Right renal cortex interstitium (tissue), 3 donors: ENCODE measurements around the gene OCEL1. TPM values are rescaled to one million over a fixed set of nuclear protein-coding genes. Genes with fewer than 3 reads are reported as not detected.
"Not testable (repeated sequence)": the region's sequence is repeated elsewhere in the genome, so short reads cannot be mapped to it uniquely, and the experiment has no call there.

Experiments used
- DNase-seq, 3 donors: peaks; one replicate each; pipeline ENCODE4 v3.0.0-alpha.2; 2013; ENCODE audit warnings: low read depth in 3 of 3, low spot score in 2 of 3
- polyA plus RNA-seq, 3 donors: library from polyadenylated mRNA; unstranded; fragments of 120-200 nt; gene quantifications; one replicate each; pipeline ENCODE4 v1.2.1, GENCODE V29; 2013; ENCODE audit not compliant: insufficient read length in 3 of 3

Gene OCEL1
- polyA plus RNA-seq, 3 donors: 15.7 to 20.1 (median 17.9) TPM

- no peak for DNase-seq
Measured at GRCh38 chr19:17260842-17261325, 34.9 kb downstream of the OCEL1 start.

GRCh38 chr19:17262557-17262956, 36.5 kb downstream of the OCEL1 start:
- no peak for DNase-seq

DNA sequence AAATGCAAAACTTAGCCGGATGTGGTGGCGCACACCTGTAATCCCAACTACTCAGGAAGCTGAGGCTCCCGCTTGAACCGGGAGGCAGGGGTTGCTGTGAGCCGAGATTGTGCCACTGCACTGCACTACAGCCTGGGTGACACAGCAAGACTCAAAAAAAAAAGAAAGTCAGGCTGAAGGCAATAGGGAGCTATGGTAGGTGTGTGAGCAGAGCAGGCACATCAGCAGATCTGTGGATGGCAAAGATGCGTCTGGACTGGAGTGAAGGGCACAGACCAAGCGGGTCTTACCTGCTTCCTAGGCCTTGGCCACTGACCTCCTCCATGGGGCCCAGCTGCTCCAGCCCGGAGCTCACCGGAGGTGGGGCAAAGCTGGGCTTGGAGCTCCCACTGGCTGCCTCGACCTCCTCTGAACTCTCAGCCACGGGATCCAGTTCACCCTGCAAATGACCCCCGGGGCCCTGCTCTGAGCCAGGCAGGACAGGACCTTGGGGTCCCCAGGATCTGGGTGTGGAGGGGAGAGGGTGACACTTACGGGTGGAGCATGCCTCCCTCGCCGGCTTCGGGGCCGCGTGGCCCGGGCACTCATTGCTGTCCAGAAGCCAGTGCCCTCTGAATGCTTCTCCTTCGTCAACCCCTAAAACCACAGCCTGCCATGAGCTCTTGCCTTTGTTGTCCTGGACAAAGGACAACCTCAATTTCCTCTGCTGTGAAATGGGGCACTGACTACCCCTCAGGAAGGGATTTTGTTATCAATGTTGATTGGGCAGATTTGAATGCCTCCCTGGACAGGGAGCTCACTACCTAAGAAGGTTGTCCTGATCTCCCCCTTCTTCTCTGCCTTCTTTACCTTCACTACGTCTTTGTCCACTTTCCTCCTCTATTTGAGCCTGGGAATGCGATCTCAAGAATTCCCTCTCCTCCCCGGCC, 38.0 kb downstream of the OCEL1 start:
- DNase-seq: no peak

- no peak for DNase-seq
Measured at GRCh38 chr19:17264641-17264979, 38.6 kb downstream of the OCEL1 start, which contains the start of gene USHBP1. TSS of gene USHBP1 (minus strand) at chr19:17264745. CDS start at chr19:17264299, 446 bp downstream.

- DNase-seq: no peak
Measured at GRCh38 chr19:17266026-17266425, 40.0 kb downstream of the OCEL1 start.

GRCh38 chr19:17266589-17266974, 40.6 kb downstream of the OCEL1 start:
- no peak for DNase-seq

GRCh38 chr19:17266975-17267788, 41.2 kb downstream of the OCEL1 start, which contains the start of gene BABAM1:
TSS of gene BABAM1 (plus strand) at chr19:17267443. CDS start at chr19:17268807, 1,364 bp downstream.
- peak; percentile 96 to 97 (median 96) for DNase-seq

GRCh38 chr19:17268754-17269153, 42.7 kb downstream of the OCEL1 start:
- no peak for DNase-seq

DNA sequence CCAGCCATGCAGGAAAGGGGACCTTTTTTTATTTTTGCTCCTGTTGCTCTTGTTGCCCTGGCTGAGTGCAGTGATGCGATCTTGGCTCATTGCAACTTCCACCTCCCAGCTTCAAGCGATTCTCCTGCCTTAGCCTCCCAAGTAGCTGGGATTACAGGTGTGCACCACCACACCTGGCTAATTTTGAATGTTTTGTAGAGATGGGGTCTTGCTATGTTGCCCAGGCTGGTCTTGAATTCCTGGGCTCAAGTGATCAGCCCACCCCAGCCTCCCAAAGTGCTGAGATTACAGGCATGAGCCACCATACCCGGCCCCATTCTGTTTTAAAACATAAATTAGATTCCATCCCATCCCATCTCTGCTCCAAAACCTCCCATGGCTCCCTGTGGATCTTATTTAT, 48.9 kb downstream of the OCEL1 start:
- DNase-seq: not testable (repeated sequence)

DNA sequence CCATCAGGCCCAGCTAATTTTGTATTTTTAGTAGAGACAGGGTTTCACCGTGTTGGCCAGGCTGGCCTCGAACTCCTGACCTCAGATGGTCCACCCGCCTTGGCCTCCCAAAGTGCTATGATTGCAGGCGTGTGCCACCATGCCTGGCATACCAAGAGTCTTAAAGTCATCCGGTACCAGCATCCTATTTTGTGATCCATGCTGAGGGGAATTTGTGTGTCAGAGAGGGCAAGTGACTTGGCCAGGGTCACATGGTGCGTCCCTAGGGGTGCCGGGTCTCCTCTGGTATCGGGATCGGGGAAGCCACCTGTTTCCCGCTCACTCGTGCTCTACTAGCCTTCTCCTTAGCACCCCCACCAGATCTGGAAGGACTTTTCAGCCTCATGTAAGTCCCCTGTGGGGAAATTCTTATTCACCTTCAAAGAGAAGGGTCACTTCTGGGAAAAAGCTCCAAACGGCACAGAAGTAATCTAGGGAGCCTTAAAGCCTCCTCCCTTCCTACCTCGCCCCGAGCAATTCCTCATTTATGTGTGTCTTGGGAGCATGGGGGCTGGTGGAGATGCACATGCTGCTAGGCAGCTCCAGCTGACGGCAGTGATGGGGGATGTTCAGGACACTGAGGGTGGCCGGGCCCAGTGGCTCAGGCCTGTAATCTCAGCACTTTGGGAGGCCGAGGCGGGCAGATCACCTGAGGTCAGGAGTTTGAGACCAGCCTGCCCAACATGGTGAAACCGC, 49.6 kb downstream of the OCEL1 start:
- no peak for DNase-seq

Other genes starting within 250 kb of the OCEL1 start
- gene CPAMD8, start 199.4 kb upstream of the OCEL1 start, polyA plus RNA-seq: 10 to 100 TPM; 28.4 to 34.2 (median 28.7) TPM
- 10 to 100 TPM; 11.9 to 13.9 (median 12.5) TPM for gene HAUS8, start 150.8 kb upstream of the OCEL1 start, polyA plus RNA-seq
- 10 to 100 TPM; 39.6 to 43.4 (median 42.2) TPM for gene MYO9B, start 150.4 kb upstream of the OCEL1 start, polyA plus RNA-seq
- gene USE1, start 10.9 kb upstream of the OCEL1 start, polyA plus RNA-seq: 10 to 100 TPM; 21.6 to 24.2 (median 22.2) TPM
- gene NR2F6, start 19.7 kb downstream of the OCEL1 start, polyA plus RNA-seq: 10 to 100 TPM; 29.4 to 41.9 (median 34.2) TPM
- 1 to 10 TPM; 4.6 to 6.1 (median 5.4) TPM for gene USHBP1, start 38.5 kb downstream of the OCEL1 start, polyA plus RNA-seq
- 100 to 1,000 TPM in 1 of 3 donors, 10 to 100 TPM in 2; 94.8 to 113 (median 97.1) TPM for gene BABAM1, start 41.2 kb downstream of the OCEL1 start, polyA plus RNA-seq
- under 1 TPM; 0.44 to 0.83 (median 0.65) TPM for gene ANKLE1, start 55.7 kb downstream of the OCEL1 start, polyA plus RNA-seq
- 1 to 10 TPM; 6.6 to 8.5 (median 7.0) TPM for gene ABHD8, start 77.2 kb downstream of the OCEL1 start, polyA plus RNA-seq
- gene MRPL34, start 79.6 kb downstream of the OCEL1 start, polyA plus RNA-seq: 10 to 100 TPM; 44.9 to 55.7 (median 51.8) TPM
- 10 to 100 TPM; 29.3 to 37.7 (median 32.5) TPM for gene DDA1, start 83.3 kb downstream of the OCEL1 start, polyA plus RNA-seq
- 1 to 10 TPM; 7.2 to 9.7 (median 7.8) TPM for gene ANO8, start 108.6 kb downstream of the OCEL1 start, polyA plus RNA-seq
- gene GTPBP3, start 111.3 kb downstream of the OCEL1 start, polyA plus RNA-seq: 10 to 100 TPM; 13.9 to 17.3 (median 15.7) TPM
- gene PLVAP, start 151.1 kb downstream of the OCEL1 start, polyA plus RNA-seq: 100 to 1,000 TPM; 167 to 179 (median 177) TPM
- gene CCDC194, start 168.0 kb downstream of the OCEL1 start, polyA plus RNA-seq: 1 to 10 TPM in 1 of 3 donors, under 1 TPM in 2; 0.59 to 1.2 (median 0.83) TPM
- 100 to 1,000 TPM; 102 to 160 (median 151) TPM for gene BST2, start 179.4 kb downstream of the OCEL1 start, polyA plus RNA-seq
- 10 to 100 TPM; 47.2 to 53.0 (median 52.7) TPM for gene MVB12A, start 193.8 kb downstream of the OCEL1 start, polyA plus RNA-seq
- 1 to 10 TPM; 1.9 to 3.1 (median 2.1) TPM for gene TMEM221, start 222.4 kb downstream of the OCEL1 start, polyA plus RNA-seq
- not detected for gene NXNL1, start 234.7 kb downstream of the OCEL1 start, polyA plus RNA-seq
- gene SLC27A1, start 244.3 kb downstream of the OCEL1 start, polyA plus RNA-seq: 10 to 100 TPM in 2 of 3 donors, 1 to 10 TPM in 1; 9.7 to 10.8 (median 10.3) TPM